HEK293 (cell line): ENCODE results near the gene MMD.

ENCODE experiments used
- FEZF1 ChIP-seq: fragments of 450-650 bp; formaldehyde crosslinking; IDR thresholded peaks from 2 replicates; pipeline ENCODE4 v1.5.1; 2016; ENCODE audit warnings: missing biosample characterization, missing genetic modification characterization
- HOXD13 ChIP-seq: sonication (generic); formaldehyde crosslinking; IDR thresholded peaks from 2 replicates; pipeline ENCODE4 v1.8.0; 2022; ENCODE audit warnings: missing genetic modification reagents, borderline replicate concordance
- KLF10 ChIP-seq: fragments of 450-650 bp; IDR thresholded peaks from 2 replicates; pipeline ENCODE4 v1.5.1; 2018; ENCODE audit warnings: missing biosample characterization, mild to moderate bottlenecking, missing genetic modification characterization
- PRDM2 ChIP-seq: fragments of 450-650 bp; formaldehyde crosslinking; IDR thresholded peaks from 2 replicates; pipeline ENCODE4 v1.5.1; 2016; ENCODE audit warnings: missing biosample characterization, missing genetic modification characterization, borderline replicate concordance
- REST ChIP-seq: fragments of 450-650 bp; formaldehyde crosslinking; IDR thresholded peaks from 2 replicates; pipeline ENCODE4 v1.5.1; 2016; ENCODE audit warnings: missing biosample characterization, missing genetic modification characterization
- SCRT2 ChIP-seq: fragments of 450-650 bp; formaldehyde crosslinking; IDR thresholded peaks from 2 replicates; pipeline ENCODE4 v1.5.1; 2016; ENCODE audit warnings: missing biosample characterization, missing genetic modification characterization
- TRIM28 ChIP-seq: IDR thresholded peaks from 2 replicates; pipeline ENCODE4 v1.6.1; 2011; ENCODE audit warnings: low read length, control low read depth, borderline replicate concordance
- ZFP37 ChIP-seq: fragments of 450-650 bp; formaldehyde crosslinking; IDR thresholded peaks from 2 replicates; pipeline ENCODE4 v1.5.1; 2016; ENCODE audit warnings: missing biosample characterization, missing genetic modification characterization
- ZNF112 ChIP-seq: fragments of 450-650 bp; formaldehyde crosslinking; IDR thresholded peaks from 2 replicates; pipeline ENCODE4 v1.5.0; 2017; ENCODE audit warnings: missing biosample characterization, missing genetic modification characterization
- ZNF211 ChIP-seq: fragments of 450-650 bp; formaldehyde crosslinking; IDR thresholded peaks from 2 replicates; pipeline ENCODE4 v1.5.1; 2016; ENCODE audit warnings: low read depth, missing biosample characterization, missing genetic modification characterization
- ZNF26 ChIP-seq: fragments of 450-650 bp; formaldehyde crosslinking; IDR thresholded peaks from 2 replicates; pipeline ENCODE4 v1.5.1; 2016; ENCODE audit warnings: missing biosample characterization, missing genetic modification characterization
- ZNF311 ChIP-seq: fragments of 450-650 bp; formaldehyde crosslinking; IDR thresholded peaks from 2 replicates; pipeline ENCODE4 v1.5.1; 2017; ENCODE audit warnings: missing biosample characterization, missing genetic modification characterization, borderline replicate concordance
- ZNF416 ChIP-seq: fragments of 450-650 bp; formaldehyde crosslinking; IDR thresholded peaks from 2 replicates; pipeline ENCODE4 v1.5.1; 2016; ENCODE audit warnings: missing biosample characterization, missing genetic modification characterization
- ZNF501 ChIP-seq: fragments of 450-650 bp; formaldehyde crosslinking; IDR thresholded peaks from 2 replicates; pipeline ENCODE4 v1.5.1; 2016; ENCODE audit warnings: missing biosample characterization, missing genetic modification characterization
- ZNF529 ChIP-seq: fragments of 450-650 bp; formaldehyde crosslinking; IDR thresholded peaks from 2 replicates; pipeline ENCODE4 v1.5.1; 2017; ENCODE audit warnings: missing genetic modification characterization, missing biosample characterization; ENCODE audit not compliant: insufficient replicate concordance
- ZNF530 ChIP-seq: fragments of 450-650 bp; formaldehyde crosslinking; IDR thresholded peaks from 2 replicates; pipeline ENCODE4 v1.5.1; 2016; ENCODE audit warnings: low read depth, missing biosample characterization, missing genetic modification characterization
- ZNF548 ChIP-seq: fragments of 450-650 bp; formaldehyde crosslinking; IDR thresholded peaks from 2 replicates; pipeline ENCODE4 v1.5.1; 2016; ENCODE audit warnings: missing biosample characterization, missing genetic modification characterization
- ZNF555 ChIP-seq: fragments of 450-650 bp; formaldehyde crosslinking; conservative IDR thresholded peaks from 2 replicates; pipeline ENCODE4 v1.5.1; 2017; ENCODE audit warnings: missing biosample characterization, mild to moderate bottlenecking, missing genetic modification characterization, inconsistent platforms
- ZNF571 ChIP-seq: fragments of 450-650 bp; formaldehyde crosslinking; IDR thresholded peaks from 2 replicates; pipeline ENCODE4 v1.5.0; 2017; ENCODE audit warnings: missing biosample characterization, missing genetic modification characterization
- ZNF624 ChIP-seq: fragments of 450-650 bp; formaldehyde crosslinking; IDR thresholded peaks from 2 replicates; pipeline ENCODE4 v1.5.1; 2017; ENCODE audit warnings: missing biosample characterization, missing genetic modification characterization
- ZNF664 ChIP-seq: fragments of 450-650 bp; formaldehyde crosslinking; IDR thresholded peaks from 2 replicates; pipeline ENCODE4 v1.5.1; 2016; ENCODE audit warnings: missing biosample characterization, missing genetic modification characterization
- ZNF670 ChIP-seq: fragments of 450-650 bp; formaldehyde crosslinking; IDR thresholded peaks from 2 replicates; pipeline ENCODE4 v1.5.1; 2016; ENCODE audit warnings: missing biosample characterization, missing genetic modification characterization, low read depth
- ZNF776 ChIP-seq: fragments of 450-650 bp; formaldehyde crosslinking; IDR thresholded peaks from 2 replicates; pipeline ENCODE4 v1.5.0; 2017; ENCODE audit warnings: missing biosample characterization, missing genetic modification characterization, borderline replicate concordance
- ZSCAN23 ChIP-seq: fragments of 450-650 bp; formaldehyde crosslinking; IDR thresholded peaks from 2 replicates; pipeline ENCODE4 v1.5.1; 2016; ENCODE audit warnings: missing biosample characterization, missing genetic modification characterization
- TF ChIP-seq, protein P1 (sequence below): fragments of 450-650 bp; formaldehyde crosslinking; conservative IDR thresholded peaks from 2 replicates; pipeline ENCODE4 v1.5.1; 2016; ENCODE audit warnings: low read depth, missing biosample characterization, missing genetic modification characterization
- TF ChIP-seq, protein P2 (sequence below): fragments of 450-650 bp; formaldehyde crosslinking; IDR thresholded peaks from 2 replicates; pipeline ENCODE4 v1.5.1; 2016; ENCODE audit warnings: missing biosample characterization, missing genetic modification characterization

MMD gene

DNA sequence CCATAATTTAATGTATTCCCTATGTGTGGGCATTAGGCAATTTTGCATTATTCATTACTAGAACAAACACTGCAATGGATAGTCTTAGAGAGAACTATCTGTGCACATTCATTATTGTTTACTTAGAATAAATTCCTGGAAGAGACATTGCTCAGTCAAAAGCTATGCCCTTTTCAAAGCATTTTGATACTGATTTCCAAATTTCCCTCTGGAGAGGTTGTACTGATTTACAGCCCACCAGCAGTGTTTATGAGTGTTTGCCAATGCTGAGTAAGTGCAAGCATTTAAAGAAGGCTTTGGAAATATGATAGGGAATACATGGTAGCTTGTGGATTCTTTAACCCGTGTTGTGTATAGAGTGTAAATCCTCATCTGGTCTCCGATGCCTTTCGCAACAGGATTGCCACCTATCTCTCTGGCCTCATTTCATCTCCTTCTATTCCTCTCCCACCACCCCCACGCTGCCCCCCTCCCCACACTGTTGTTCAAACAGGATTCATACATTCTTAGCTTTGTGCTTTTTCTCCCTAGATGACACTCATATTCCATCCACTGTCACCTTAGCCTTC is 33.4 kb upstream of the MMD start (continued):
- TF ChIP-seq, protein P1, sequence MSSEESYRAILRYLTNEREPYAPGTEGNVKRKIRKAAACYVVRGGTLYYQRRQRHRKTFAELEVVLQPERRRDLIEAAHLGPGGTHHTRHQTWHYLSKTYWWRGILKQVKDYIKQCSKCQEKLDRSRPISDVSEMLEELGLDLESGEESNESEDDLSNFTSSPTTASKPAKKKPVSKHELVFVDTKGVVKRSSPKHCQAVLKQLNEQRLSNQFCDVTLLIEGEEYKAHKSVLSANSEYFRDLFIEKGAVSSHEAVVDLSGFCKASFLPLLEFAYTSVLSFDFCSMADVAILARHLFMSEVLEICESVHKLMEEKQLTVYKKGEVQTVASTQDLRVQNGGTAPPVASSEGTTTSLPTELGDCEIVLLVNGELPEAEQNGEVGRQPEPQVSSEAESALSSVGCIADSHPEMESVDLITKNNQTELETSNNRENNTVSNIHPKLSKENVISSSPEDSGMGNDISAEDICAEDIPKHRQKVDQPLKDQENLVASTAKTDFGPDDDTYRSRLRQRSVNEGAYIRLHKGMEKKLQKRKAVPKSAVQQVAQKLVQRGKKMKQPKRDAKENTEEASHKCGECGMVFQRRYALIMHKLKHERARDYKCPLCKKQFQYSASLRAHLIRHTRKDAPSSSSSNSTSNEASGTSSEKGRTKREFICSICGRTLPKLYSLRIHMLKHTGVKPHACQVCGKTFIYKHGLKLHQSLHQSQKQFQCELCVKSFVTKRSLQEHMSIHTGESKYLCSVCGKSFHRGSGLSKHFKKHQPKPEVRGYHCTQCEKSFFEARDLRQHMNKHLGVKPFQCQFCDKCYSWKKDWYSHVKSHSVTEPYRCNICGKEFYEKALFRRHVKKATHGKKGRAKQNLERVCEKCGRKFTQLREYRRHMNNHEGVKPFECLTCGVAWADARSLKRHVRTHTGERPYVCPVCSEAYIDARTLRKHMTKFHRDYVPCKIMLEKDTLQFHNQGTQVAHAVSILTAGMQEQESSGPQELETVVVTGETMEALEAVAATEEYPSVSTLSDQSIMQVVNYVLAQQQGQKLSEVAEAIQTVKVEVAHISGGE = no peak
- TF ChIP-seq ZNF416 (no peak), ZNF530 (tag by site-specific recombination) (no peak), ZNF211 (tag by site-specific recombination) (no peak), TRIM28 (peak; percentile 61; the same call in 1 of the 2 replicates), ZNF571 (tag by site-specific recombination) (no peak), PRDM2 (tag by site-specific recombination) (no peak), HOXD13 (CRISPR knock-in tag) (peak; percentile 51; the same call in 1 of the 2 replicates), ZNF529 (tag by site-specific recombination) (no peak), ZNF624 (tag by site-specific recombination) (no peak), ZFP37 (no peak), ZNF26 (tag by site-specific recombination) (no peak), ZNF670 (tag by site-specific recombination) (no peak), REST (no peak), ZNF555 (no peak), ZNF112 (tag by site-specific recombination) (no peak), ZNF664 (no peak), KLF10 (tag by site-specific recombination) (peak; percentile 27; the same call in 1 of the 2 replicates), ZNF548 (no peak), SCRT2 (tag by site-specific recombination) (no peak), FEZF1 (peak; percentile 62; the same call in 1 of the 2 replicates), ZNF311 (no peak), ZNF501 (tag by site-specific recombination) (no peak), ZSCAN23 (tag by site-specific recombination) (no peak), ZNF776 (tag by site-specific recombination) (no peak)
- TF ChIP-seq, protein P2, sequence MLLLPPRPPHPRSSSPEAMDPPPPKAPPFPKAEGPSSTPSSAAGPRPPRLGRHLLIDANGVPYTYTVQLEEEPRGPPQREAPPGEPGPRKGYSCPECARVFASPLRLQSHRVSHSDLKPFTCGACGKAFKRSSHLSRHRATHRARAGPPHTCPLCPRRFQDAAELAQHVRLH (tag by site-specific recombination) = peak; percentile 72; the same call in 1 of the 2 replicates
